Left colon (tissue), 2 donors: ENCODE results near the gene ZC3H4. TPM values are rescaled to one million over a fixed set of nuclear protein-coding genes. Genes with fewer than 3 reads are reported as not detected.
"Not testable (repeated sequence)": the region's sequence is repeated elsewhere in the genome, so short reads cannot be mapped to it uniquely, and the experiment has no call there.

Source experiments
- ATAC-seq: fragments of 200-7000 bp; cut with Tn5 transposase; one replicate; pipeline ENCODE4 v1.9.1; 2020; ENCODE audit warnings: mild to moderate bottlenecking, moderate library complexity
- DNase-seq, 2 donors: peaks; one replicate each; pipeline ENCODE4 v3.0.0-alpha.2; 2020
- intact Hi-C, 2 donors: fragments of 100-400 bp; cut with DNase I in 1 of 2; cut with micrococcal nuclease in 1 of 2; formaldehyde crosslinking; loops; one replicate each; pipeline versions ENCODE4 v1.11.2 to v1.14.0; 2022; cut with DNase I, micrococcal nuclease
- total RNA-seq, 2 donors: library from RNA; stranded (reverse); fragmentation: NEBNext Ultra II Directional; extraction: Animal tissue kit (Norgen Biotek cat#: 25700); gene quantifications; one replicate each; pipeline ENCODE4 v1.2.1, GENCODE V29; 2021
- donor health status: DM: no; HTN: no; CAD: no.
- donor health status: DM: yes; HTN: yes; CAD: no.

ZC3H4 gene
- total RNA-seq, 2 donors from 2014 or later: 45.8 to 47.0 TPM

DNA sequence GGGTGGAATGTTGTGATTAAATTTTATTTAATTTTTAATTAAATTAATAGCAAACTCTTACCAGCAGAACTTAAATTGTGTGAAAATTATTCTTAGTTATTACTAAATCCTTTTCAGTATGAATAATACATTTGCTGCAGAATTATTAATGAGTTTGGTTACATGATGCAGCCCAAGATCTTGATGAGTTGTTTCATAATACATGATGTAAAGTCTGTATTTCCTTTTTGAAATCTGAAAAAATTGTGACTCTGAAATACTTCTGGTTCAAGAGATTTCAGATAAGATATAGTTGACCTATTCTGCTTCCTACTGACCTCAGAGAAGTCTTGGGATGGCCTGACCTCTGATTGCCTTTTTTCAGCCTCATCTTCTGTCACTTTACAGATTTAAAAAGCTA, 28.1 kb upstream of the ZC3H4 start:
- intact Hi-C loops: loop anchor here in 1 of 2 donors (10.0 kb wide), 1 partner anchor 103 kb away; no protein-coding TSS in a partner anchor
- ATAC-seq: no peak
- DNase-seq: no peak

DNA sequence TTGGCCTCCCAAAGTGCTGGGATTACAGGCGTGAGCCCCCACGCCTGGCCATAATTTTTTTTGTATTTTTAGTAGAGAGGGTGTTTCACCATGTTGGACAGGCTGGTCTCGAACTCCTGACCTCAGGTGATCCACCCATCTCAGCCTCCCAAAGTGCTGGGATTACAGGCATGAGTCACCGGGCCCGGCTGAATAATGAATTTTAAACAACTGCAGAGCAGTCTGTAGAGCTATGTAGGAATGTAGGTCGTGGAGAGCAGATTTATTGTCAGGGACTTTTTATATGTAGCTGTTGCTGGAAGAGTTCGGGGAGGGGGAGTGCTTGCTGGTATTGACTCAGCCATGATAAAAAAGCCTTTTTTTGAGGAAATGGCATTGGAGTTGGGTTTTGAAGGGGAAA, 27.7 kb upstream of the ZC3H4 start:
- not testable (repeated sequence) for DNase-seq, ATAC-seq
- intact Hi-C loops: loop anchor here in 1 of 2 donors (10.0 kb wide), 1 partner anchor 104 kb away; no protein-coding TSS in a partner anchor

DNA sequence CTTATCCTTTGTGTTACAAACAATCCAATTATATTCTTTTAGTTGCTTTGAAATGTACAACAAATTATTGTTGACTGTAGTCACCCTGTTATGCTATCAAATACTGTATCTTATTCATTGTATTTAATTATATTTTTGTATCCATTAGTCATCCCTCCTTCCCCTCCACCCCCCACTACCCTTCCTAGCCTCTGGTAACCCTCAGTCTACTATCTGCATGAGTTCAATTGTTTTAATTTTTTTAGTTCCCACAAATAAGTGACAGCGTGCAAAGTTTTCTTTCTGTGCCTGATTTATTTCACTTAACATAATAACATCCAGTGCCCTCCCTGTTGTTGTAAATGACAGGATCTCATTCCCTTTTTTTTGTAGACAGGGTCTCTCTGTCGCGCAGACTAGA, 21.6 kb upstream of the ZC3H4 start:
- intact Hi-C loops: no loop called here
- ATAC-seq (no peak), DNase-seq (no peak)

DNA sequence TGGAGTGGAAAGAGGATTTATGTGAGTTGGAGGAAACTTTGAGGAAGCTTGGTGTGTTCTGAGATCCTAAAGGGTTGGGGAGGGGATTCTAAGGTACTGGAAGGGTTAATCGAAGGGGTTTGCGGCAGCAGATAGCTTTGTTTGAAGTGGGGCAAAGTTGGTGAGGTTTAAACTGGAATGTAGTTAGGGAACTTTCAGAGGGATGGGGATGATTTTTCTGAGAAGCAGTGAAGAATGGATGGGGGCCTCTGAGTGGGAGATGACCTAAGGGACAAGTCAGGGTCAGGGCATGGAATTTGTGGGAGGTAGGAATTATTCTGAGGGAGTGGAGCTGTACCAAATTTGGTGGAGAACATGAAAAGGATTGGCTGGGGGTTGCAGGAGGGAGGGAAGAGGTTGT, 21.0 kb upstream of the ZC3H4 start:
- DNase-seq (no peak), ATAC-seq (no peak)
- intact Hi-C loops: loop anchor here in 1 of 2 donors (5.0 kb wide), 1 partner anchor 52 kb away; no protein-coding TSS in a partner anchor

DNA sequence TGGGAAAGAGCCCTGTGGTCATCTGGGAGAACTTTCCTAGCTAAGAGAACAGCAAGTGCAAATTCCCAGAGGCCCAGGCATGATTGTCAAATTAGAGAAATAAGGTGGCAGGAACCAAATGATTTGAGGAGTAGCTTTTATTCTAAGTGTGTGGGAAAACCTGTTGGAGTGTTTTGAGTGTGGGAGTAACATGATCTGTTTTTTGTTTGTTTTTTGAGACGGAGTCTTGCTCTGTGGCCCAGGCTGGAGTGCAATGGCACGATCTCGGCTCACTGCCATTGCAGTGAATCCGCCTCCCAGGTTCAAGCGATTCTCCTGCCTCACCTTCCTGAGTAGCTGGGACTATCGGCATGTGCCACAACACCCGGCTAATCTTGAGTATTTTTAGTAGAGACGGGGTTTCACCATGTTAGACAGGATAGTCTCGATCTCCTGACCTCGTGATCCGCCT, 19.5 kb upstream of the ZC3H4 start:
- intact Hi-C loops: loop anchor here in 1 of 2 donors (5.0 kb wide), 1 partner anchor 51 kb away; no protein-coding TSS in a partner anchor
- DNase-seq (no peak), ATAC-seq (no peak)

DNA sequence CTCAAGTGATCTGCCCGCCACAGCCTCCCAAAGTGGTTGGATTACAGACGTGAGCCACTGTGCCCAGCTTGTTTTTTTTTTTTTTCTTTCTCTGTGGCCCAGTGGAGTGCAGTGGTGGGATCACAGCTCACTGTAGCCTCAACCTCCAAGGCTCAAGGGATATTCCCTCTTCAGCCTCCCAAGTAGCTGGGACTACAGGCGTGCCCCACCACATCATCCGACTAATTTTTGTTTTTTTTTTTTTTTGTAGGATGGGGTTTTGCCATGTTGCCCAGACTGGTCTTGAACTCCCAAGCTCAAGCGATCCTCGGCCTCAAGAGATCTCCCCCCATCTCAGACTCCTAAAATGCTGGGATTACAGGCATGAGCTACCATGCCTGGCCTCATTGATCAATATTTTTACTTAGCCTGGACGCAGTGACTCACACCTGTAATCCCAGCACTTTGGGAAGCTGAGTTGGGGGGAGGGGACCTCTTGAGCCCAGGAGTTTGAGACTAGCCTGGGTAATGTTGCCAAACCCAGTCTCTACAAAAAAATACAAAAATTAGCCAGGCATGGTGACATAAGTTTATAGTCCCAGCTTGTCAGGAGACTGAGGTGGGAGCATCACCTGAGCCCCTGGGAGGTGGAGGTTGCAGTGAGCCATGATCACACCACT, 18.7 kb upstream of the ZC3H4 start:
- no peak for DNase-seq
- no peak for ATAC-seq
- intact Hi-C loops: loop anchor here in 1 of 2 donors (5.0 kb wide), 1 partner anchor 50 kb away; no protein-coding TSS in a partner anchor

DNA sequence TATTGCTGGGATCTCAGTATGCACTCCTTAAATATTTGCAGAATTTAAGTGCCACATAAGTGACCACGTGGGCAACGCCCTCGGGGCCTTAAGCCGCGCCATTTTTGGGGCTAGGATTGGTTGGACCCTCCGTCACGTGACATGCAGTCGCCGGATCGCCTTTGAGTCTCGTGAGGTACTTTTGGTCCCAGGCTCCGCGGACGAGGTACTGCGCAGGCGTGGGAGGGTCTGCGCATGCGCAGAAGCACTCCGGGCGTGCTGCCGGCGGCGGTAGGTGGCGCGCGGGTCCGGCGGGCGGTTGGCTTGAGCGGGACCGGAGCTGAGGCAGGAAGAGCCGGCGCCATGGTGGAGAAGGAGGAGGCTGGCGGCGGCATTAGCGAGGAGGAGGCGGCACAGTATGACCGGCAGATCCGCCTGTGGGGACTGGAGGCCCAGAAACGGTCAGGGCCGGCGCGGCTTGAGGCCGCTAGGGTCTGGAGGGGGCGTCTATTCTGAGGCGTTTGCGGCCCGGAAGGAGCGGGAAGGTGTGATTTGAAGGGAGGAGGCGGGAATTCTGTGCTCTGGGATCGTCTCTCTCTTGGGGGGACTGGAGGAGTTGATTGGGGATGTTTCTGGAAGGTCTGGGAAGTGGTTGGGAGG, 17.1 kb upstream of the ZC3H4 start, which contains the start of gene SAE1:
SAE1 (plus strand) TSS at position 247 of the 639 bp plus-strand sequence; CDS start at position 343, 96 bp downstream.
- ATAC-seq (peak; percentile 93), DNase-seq (peak; percentile 91 to 94)
- intact Hi-C loops: loop anchor here in 1 of 2 donors (5.0 kb wide), 1 partner anchor 48 kb away; no protein-coding TSS in a partner anchor

DNA sequence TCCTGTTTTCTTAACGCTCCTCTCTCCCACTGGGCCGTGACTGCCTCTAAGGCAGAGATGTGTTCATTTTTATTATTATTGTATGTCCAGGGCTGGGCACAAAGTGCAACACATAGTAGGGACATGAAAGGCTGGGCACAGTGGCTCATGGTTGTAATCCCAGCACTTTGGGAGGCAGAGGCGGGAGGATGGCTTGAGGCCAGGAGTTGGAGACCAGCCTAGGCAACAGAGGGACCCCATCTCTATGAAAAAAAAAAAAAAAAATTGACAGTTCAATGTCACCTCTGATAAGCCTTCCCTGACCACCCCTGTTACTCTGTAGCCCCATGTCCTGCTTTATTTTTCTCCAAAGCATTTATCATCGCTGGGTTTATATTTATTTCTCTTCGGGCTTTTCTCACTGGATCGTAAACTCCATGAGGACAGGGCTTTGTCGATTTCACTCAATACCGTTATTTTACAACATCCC, 16.6 kb upstream of the ZC3H4 start:
- intact Hi-C loops: loop anchor here in 1 of 2 donors (5.0 kb wide), 1 partner anchor 48 kb away; no protein-coding TSS in a partner anchor
- no peak for DNase-seq
- ATAC-seq: no peak

DNA sequence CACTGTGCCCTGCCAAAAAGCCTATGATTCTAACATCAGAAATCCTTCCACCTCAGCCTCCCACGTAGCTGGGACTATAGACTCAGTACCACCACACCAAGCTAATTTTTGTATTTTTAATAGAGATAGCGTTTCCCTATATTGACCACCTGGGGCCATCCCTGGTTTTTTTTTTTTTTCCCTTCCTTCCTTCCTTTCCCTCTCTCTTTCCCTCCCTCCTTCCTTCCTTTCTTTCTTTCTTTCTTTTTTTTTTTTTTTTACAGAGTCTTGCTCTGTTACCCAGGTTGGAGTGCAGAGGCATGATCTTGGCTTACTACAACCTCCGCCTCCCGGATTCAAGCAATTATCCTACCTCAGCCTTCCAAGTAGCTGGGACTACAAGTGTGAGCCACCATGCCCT, 16.0 kb upstream of the ZC3H4 start:
- ATAC-seq: no peak
- DNase-seq: no peak
- intact Hi-C loops: no loop called here

DNA sequence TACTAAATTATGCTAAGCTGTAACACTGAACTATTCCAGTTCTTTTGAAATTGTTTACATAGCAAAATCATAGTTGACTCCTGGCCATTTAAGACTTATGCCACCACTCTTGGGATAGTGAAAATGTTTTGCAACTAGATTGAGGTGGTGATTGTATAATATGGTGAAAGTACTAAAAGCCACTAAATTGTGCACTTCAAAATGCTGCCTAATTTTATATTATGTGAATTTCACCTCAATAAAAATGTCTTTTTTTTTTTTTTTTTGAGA, 12.0 kb upstream of the ZC3H4 start:
- DNase-seq: no peak
- no peak for ATAC-seq
- intact Hi-C loops: no loop called here

DNA sequence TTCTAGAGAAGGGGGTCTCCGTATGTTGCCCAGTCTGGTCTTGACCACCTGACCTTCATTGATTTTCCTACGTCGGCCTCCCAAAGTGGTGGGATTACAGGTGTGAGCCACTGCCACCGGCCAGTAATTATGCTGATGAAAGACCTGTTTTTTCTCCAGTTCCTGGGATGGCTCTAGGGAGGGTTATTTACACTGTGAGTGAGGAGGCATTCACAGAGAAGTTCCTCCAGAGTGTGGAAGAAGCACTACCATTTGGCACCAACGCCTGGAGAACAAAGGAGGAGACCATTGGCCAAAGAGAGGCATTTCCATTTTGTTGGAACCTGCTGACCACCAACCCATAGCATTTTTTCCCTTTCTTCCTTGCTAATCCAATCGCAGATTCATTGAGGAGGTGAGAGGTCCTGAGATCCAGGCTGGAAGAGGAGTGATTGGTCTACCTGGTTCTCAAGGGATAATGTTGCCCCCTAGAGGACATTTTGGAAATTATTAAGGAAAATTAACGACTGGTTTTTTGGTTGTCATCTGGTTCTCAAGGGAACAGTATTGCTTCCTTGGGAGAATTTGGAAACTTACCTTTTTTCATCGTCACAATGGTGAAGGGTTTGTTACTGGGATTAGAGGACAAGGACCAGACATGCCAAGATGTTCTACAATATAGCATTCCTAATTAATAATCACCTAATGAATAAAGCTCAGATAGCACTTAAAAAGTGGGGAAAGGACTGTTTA, 11.5 kb upstream of the ZC3H4 start:
- intact Hi-C loops: no loop called here

DNA sequence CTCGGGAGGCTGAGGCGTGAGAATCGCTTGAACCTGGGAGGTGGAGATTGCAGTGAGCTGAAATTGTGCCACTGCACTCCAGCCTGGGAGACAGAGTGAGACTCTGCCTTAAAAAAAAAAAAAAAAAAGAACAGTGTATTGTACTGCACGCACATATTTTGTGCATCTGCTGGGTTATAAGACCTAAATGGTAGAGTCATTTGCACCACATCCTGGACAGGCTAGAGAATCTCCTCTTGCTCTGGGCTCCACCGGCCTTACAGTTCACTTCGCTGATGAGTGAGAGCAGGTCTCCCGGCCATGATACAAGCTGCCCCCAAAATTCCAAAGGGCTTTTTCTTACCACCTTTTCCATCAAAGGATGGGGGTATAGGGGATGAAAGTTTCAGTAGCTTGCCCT, 9.8 kb upstream of the ZC3H4 start:
- ATAC-seq (no peak), DNase-seq (no peak)
- intact Hi-C loops: loop anchor here in 1 of 2 donors (2.0 kb wide), 1 partner anchor 43 kb away; no protein-coding TSS in a partner anchor

More for the DNA sequence above, 11.5 kb upstream of the ZC3H4 start:
- DNase-seq (no peak), ATAC-seq (peak; percentile 90)

DNA sequence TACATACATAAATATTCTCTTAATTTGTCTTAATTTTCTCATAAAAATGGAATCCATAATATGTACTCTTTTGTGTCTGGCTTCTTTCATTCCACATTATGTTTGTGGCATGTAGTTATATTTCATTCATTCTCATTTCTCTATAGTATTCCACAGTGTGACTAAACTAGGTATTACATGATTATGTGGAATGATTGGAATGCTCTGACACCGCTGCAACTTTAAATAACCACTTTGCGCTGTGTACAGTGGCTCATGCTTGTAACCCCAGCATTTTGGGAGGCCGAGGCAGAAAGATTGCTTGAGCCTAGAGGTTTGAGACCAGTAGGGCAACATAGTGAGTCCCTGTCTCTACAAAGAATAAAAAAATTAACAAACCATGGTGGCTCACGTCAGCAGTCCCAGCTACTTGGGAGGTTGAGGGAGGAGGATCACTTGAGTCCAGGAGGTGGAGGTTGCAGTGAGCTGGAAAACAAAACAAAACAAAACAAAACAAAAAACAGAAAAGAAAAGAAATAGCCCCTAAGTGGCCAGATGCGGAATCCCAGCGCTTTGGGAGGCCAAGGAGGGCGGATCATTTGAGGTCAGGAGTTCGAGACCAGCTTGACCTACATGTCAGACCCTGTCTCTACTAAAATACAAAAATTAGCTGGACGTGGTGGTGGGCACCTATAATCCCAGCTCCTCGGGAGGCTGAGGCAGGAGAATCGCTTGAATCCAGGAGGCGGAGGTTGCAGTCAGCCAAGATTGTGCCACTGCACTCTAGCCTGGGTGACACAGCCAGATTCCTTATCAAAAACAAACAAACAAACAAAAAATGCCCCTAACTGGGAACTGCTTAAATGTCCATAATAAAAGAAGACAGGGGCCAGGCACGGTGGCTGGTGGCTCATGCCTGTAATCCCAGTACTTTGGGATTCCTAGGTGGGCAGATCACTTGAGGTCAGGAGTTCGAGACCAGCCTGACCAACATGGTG, 9.1 kb upstream of the ZC3H4 start:
- ATAC-seq (no peak), DNase-seq (no peak)
- intact Hi-C loops: loop anchor here in 1 of 2 donors (2.0 kb wide), 1 partner anchor 42 kb away; no protein-coding TSS in a partner anchor

DNA sequence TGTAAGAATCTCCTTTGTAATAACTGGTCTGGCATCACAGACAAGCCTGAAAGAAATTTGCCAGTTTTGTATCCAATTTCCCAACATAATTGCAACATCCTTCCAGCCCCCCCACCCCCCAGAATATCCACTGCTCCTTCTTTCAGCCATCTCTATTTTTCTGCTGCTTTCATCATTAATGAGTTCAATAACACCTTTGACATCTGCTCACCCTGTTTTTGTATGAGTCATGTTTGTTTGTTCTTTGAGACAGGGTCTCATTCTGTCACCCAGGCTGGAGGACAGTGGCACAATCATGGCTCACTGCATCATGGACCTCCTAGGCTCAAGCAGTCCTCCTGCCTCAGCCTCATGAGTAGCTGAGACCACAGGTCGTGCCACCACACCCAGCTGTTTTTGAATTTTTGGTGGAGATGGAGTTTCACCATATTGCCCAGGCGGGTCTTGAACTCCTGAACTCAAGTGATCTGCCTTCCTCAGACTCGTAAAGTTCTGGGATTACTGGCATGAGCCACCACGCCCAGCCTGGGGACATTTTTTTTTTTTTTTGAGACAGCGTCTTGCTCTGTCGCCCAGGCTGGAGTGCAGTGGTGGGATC, 7.0 kb upstream of the ZC3H4 start:
- DNase-seq (no peak), ATAC-seq (no peak)
- intact Hi-C loops: no loop called here

DNA sequence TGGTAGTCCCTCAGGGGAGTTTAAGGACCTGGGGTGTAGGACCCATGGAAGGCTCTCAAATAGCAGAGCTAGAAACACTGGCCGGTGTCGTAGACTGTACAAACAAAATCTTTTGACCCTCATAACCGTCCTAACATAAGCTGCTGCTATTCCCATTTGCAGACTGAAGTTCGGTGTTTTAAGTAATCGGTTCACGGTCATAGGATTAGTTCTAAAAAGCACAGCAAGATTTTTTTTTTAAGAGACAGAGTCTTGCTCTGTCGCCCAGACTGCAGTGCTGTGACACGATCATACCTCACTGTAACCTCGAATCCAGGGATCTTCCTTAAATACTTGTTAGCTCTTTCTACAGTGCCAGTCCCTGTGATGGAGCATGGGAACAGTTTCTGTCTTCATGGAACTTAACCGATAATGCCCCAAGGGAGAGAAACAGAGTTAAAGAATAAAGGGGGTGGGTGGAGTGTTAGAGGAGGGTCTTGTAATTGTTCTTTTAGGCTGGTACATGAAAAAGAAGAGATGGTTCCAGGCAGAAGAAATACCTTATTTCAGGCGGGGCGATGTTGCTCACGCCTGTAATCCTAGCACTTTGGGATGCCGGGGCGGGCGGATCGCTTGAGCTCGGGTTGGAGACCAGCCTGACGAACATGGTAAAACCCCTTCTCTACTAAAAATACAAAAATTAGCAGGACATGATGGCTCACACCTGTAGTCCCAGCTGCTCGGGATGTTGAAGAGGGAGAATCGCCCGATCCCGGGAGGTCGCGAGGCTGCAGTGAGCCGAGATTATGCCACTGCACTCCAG, 475 bp upstream of the ZC3H4 start:
- DNase-seq (peak in 1 of 2 donors; percentile 27), ATAC-seq (no peak)
- intact Hi-C loops: no loop called here

DNA sequence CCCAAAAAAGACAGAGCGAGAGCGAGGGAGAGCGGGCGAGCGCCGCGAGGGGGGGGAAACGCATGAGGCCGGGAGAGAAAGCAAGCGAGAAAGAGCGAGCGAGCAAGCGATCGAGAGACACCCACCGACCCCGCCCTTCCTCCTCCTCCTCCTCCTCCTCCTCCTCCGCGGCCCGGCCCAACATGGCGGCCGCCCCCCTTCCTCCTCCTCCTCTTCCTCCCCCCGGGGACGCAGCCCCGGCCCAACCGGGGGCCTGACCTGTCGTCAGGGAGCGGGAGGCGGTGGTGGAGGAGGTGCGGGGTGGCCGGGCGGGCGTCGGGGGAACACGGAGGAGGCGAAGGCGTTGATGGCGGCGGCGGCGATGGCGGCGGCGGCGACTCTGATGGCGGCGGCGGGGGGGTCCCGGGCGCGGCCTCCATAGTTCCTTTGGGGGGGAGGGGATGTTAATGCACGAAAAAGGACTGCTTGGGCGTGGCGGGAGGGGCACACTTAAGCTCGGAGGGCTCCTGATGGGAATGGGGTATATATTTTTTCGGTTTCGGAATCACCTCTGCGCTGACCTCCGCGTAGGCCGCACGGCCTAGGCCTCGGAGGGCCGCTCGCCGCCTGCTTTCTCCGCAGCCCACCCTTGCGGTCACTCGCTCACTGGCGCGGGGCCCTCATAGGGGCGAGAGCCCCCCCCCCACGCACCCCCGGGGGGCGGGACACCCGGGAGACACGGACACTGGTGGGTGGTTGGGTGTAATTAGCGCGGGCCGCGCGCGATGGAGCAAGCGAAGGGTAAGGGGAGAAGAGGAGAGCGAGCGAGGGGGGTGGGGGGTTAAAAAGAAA, 1.2 kb downstream of the ZC3H4 start:
- ATAC-seq (peak; percentile 51), DNase-seq (peak; percentile 88 to 91)
- intact Hi-C loops: no loop called here
